HFF-Myc (cell line): ENCODE data around the gene SEPHS1.

Experiments used
- DNase-seq: peaks from one replicate; pipeline ENCODE4 v3.0.0-alpha.2; 2011; ENCODE audit warnings: low read depth; ENCODE audit errors: extremely low read depth
- H3K4me3 ChIP-seq: replicated peaks from 2 replicates; pipeline ENCODE4 v1.5.1; 2011; ENCODE audit warnings: low read depth, mild to moderate bottlenecking, control low read depth, low read length
- CTCF ChIP-seq: IDR thresholded peaks from 2 replicates; pipeline ENCODE4 v1.5.1; 2012; ENCODE audit warnings: mild to moderate bottlenecking, low read depth, low read length, control low read depth; ENCODE audit errors: missing control alignments

Gene SEPHS1

GRCh38 chr10:13376297-13376696 is 28.2 kb upstream of the SEPHS1 start:
- no peak for DNase-seq
- H3K4me3 ChIP-seq = no peak overlapping the region

GRCh38 chr10:13375791-13376190 is 27.7 kb upstream of the SEPHS1 start:
- no peak overlapping the region for H3K4me3 ChIP-seq
- TF ChIP-seq CTCF = no peak
- no peak for DNase-seq

More at GRCh38 chr10:13376297-13376696, 28.2 kb upstream of the SEPHS1 start:
- TF ChIP-seq CTCF = no peak

- no peak for DNase-seq
- no peak overlapping the region for H3K4me3 ChIP-seq
- no peak for TF ChIP-seq CTCF
These were observed 25.6 kb upstream of the SEPHS1 start for GRCh38 chr10:13373644-13374043.

DNA sequence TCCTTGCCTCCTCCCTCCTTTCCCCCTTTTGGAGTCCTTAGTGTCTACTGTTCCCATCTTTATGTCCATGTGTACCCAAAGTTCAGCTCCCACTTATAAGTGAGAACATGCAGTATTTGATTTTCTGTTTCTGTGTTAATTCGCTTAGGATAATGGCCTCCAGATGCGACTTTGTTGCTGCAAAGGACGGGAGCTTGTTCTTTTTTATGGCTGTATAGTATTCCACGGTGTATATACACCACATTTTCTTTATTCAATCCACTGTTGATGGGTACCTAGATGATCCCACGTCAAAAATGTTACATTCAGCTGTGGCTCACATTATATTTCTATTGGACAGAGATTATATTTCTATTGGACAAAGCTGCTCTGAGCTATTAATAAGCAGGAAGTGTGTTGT is 24.4 kb upstream of the SEPHS1 start:
- TF ChIP-seq CTCF = no peak
- H3K4me3 ChIP-seq = no peak overlapping the region
- DNase-seq = no peak

GRCh38 chr10:13371897-13372470 is 23.9 kb upstream of the SEPHS1 start:
- peak; percentile 70 for DNase-seq
- peak; percentile 97 for TF ChIP-seq CTCF
- no peak overlapping the region for H3K4me3 ChIP-seq

DNA sequence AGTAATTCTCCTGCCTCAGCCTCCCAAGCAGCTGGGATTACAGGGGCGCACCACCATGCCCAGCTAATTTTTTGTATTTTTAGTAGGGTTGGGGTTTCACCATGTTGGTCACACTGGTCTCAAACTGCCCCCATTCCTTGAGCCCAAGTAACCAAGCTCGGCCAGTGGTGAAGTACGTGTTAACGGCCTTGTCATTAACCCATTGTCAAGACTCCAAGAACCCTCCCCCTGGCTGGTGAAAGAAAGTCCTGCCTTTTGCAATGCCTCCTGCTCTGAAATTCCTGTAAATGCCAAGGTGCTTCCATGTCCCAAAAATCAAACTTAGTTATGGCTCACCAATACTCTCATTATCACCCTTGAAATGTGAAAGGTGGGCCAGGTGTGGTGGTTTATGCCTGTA is 18.8 kb upstream of the SEPHS1 start:
- no peak for TF ChIP-seq CTCF
- H3K4me3 ChIP-seq = no peak overlapping the region
- DNase-seq = no peak

DNA sequence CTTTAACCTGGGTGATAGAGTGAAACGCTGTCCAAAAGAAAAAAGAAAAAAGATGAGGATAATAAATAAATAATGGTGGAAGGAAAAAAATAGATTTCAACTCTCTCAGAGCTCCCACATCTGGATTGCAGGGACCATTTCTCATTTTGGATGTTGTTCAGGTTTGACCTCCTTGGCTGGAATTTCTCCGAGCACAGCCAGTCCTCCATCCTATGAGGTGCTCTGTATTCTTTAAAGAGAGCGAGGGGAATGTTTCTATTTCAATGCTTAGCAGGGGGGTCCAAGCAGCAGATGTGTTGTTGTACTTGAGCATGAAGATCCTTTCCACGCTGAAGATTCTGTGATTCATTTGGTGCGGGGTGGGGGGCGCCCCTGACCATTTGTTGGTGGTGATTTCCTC is 17.7 kb upstream of the SEPHS1 start:
- DNase-seq = no peak

More for the DNA sequence above, 17.7 kb upstream of the SEPHS1 start:
- TF ChIP-seq CTCF = no peak
- no peak overlapping the region for H3K4me3 ChIP-seq
